GM12865 (cell line): ENCODE data around the gene GRB2.
A peak's percentile ranks its signal among the peaks of the same experiment; 100 is the strongest.
"Not testable (repeated sequence)": the region's sequence is repeated elsewhere in the genome, so short reads cannot be mapped to it uniquely, and the experiment has no call there.

ENCODE experiments used
- DNase-seq: peaks from one replicate; pipeline ENCODE4 v3.0.0; 2010; ENCODE audit warnings: low read depth
- H3K4me3 ChIP-seq: 2 replicates; pipeline ENCODE4 v1.5.1; 2011; ENCODE audit warnings: mild to moderate bottlenecking, low read depth, low read length, control low read depth
- CTCF ChIP-seq: IDR thresholded peaks from 2 replicates; pipeline ENCODE4 v1.5.1; 2011; ENCODE audit warnings: low read length, control low read depth, low read depth, inconsistent platforms; ENCODE audit not compliant: insufficient read depth; ENCODE audit errors: missing control alignments

GRB2 gene

GRCh38 chr17:75350029-75350428, 55.4 kb downstream of the GRB2 start:
- H3K4me3 ChIP-seq = no peak overlapping the region
- no peak for DNase-seq
- no peak for TF ChIP-seq CTCF

GRCh38 chr17:75349589-75349988, 55.9 kb downstream of the GRB2 start:
- H3K4me3 ChIP-seq = no peak overlapping the region
- no peak for TF ChIP-seq CTCF
- no peak for DNase-seq

- DNase-seq = no peak
- no peak overlapping the region; the same call in 1 of the 2 replicates for H3K4me3 ChIP-seq
- no peak for TF ChIP-seq CTCF
Observed at GRCh38 chr17:75348386-75349012, 57.0 kb downstream of the GRB2 start.

GRCh38 chr17:75346906-75347305, 58.6 kb downstream of the GRB2 start:
- DNase-seq = peak; percentile 60
- TF ChIP-seq CTCF = no peak
- H3K4me3 ChIP-seq = peak overlapping the region; percentile 54

GRCh38 chr17:75346368-75346767, 59.1 kb downstream of the GRB2 start:
- peak overlapping the region; percentile 54 for H3K4me3 ChIP-seq
- not testable (repeated sequence) for DNase-seq

DNA sequence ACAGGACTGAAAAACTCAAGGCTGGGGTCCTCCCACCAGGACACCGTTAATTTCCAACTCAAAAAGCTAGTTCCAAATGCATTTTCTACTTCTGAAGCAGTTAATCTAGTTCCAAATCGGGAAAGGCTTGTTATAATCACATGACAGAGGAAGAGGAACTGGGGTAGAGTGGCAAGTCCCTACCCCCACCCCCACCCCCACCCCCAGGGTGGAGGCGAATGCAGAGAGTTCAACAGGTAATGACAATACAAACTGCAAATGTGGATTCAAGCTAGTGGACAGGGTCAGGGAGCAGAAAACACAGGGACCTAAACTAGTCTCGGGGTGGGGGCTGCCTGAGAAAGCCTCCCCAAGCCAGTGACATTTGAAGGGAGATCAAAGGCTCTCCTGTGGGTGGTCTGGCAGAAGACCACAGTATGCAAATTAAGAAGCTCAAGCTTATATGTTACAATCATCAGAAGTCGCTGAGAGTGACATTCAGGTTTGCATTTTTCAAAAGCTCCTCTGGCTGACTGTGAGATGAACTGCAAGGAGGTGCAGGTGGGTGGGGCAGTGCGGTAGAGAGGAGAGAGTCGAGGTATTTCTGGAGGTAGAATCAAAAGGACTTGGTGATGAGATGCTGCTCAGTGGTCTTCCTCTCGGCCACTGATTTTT, 59.8 kb downstream of the GRB2 start:
- peak; percentile 93 for DNase-seq
- TF ChIP-seq CTCF = no peak
- H3K4me3 ChIP-seq = peak overlapping the region; percentile 54

DNA sequence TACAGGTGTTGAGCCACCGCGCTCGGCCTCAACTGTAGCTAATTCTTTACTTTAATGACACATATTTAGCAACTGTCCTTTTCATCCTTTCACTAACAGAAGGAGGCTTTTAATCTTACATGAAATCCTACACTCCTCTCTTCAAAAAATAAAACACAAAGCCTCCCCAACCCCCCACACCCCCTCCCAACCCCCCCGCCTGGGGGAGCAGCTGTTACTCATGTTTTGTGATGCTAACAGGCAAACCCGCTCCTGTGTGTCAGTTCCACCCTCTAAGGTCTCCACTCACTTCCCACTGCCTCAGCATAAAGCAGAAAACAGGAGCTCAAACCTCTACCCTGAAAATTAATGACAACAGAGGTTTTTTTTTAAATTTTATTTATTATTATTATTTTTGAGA, 60.8 kb downstream of the GRB2 start:
- peak; percentile 37 for DNase-seq
- no peak overlapping the region for H3K4me3 ChIP-seq
- TF ChIP-seq CTCF = no peak
